Measurements from ENCODE around the gene DOK6. TPM values are rescaled to one million over a fixed set of nuclear protein-coding genes. Genes with fewer than 3 reads are reported as not detected.
A peak's percentile ranks its signal among the peaks of the same experiment; 100 is the strongest.
"Not testable (repeated sequence)": the region's sequence is repeated elsewhere in the genome, so short reads cannot be mapped to it uniquely, and the experiment has no call there.

Gene DOK6
- total and polyA plus RNA-seq, 8 donors: 0.15 to 1.3 (median 0.33) TPM

DNA sequence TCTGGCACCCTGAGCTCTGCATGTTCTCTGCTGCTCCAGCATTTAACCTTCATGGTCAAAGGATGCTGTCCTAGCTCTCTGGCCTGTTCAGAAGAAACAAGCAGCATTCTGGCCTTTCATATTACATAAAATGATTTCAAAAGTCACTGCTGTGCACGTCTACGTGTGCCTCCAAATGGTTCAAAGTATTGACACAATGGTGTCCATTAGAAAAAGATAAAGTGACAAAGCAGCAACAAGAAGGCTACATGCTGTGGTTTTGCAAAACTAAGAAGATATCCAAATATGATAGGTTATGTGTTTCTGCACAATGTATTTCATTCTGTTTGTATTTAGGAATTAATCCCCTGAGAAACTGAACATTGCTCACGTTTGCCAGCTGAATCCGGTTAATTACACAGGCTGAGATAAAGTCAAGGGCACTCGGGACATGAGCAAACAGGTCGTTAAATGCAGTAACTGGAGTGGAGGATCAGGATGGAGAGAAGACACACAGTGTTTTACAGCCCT lies 258.5 kb downstream of the DOK6 start:
- Histone ChIP-seq H3K27ac (no peak overlapping the region), H3K27me3 (no peaks in the 10 kb centered on the region), H3K4me3 (no peak overlapping the region), H3K9me3 (no peaks in the 10 kb centered on the region), H3K36me3 (no peaks in the 10 kb centered on the region), H3K4me1 (peaks cover 0 to 11% (median 0%) of the 10 kb centered on the region in 3 donors)
- ATAC-seq (peak in 3 of 4 donors; percentile 71 to 72 (median 71)), FAIRE-seq (no peak), DNase-seq (no peak)
- TF ChIP-seq, protein P1, sequence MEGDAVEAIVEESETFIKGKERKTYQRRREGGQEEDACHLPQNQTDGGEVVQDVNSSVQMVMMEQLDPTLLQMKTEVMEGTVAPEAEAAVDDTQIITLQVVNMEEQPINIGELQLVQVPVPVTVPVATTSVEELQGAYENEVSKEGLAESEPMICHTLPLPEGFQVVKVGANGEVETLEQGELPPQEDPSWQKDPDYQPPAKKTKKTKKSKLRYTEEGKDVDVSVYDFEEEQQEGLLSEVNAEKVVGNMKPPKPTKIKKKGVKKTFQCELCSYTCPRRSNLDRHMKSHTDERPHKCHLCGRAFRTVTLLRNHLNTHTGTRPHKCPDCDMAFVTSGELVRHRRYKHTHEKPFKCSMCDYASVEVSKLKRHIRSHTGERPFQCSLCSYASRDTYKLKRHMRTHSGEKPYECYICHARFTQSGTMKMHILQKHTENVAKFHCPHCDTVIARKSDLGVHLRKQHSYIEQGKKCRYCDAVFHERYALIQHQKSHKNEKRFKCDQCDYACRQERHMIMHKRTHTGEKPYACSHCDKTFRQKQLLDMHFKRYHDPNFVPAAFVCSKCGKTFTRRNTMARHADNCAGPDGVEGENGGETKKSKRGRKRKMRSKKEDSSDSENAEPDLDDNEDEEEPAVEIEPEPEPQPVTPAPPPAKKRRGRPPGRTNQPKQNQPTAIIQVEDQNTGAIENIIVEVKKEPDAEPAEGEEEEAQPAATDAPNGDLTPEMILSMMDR (IDR thresholded peaks at IDR 0.05): no peak
- WGBS, 2 donors: 1 to 8% methylated on average over 6 of the region's 6 CpGs
- intact Hi-C loops (cut with DNase I): no loop called here

DNA sequence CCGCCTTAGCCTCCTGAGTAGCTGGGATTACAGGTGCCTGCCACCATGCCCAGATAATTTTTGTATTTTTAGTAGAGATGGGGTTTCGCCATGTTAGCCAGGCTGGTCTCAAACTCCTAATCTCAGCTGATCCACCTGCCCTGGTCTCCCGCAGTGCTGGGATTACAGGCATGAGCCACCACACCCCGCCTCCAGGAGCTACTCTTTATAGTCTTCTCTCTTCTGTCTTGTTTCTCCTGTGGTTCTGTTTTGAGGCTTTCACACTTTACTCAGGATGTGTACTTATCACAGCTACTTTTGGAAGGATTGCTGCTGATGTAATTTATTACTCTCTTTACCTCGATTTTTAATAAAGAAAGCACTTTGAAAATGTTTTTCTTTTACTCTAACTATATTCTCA lies 261.4 kb downstream of the DOK6 start:
- H3K4me3 ChIP-seq; H3K36me3 ChIP-seq; FAIRE-seq; H3K27ac ChIP-seq; DNase-seq; ATAC-seq; H3K9me3 ChIP-seq; H3K27me3 ChIP-seq; intact Hi-C loops (cut with DNase I): not testable (repeated sequence)
- 85 to 91% methylated on average over 5 of the region's 5 CpGs for WGBS, 2 donors
- H3K4me1 ChIP-seq: peaks cover 0 to 11% (median 0%) of the 10 kb centered on the region in 3 donors

DNA sequence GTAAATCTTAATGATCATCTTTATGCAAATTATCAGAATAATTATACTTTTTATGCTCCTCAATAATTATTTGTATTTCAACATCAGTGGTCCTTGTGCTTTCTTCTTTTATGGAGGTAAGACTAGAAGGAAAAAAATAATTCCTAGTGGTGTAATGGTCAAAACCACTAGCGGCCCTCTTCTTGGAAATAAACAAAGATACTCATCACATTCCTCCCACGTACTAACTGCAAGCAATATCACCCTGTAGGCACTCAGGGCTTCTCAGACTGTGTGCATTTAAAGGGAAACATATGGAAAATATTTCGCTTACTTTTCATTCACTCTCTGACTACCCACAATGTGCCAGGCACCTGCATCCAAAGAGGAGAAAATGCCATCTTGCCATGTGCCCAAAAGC lies 263.7 kb downstream of the DOK6 start:
- FAIRE-seq (no peak), ATAC-seq (no peak), DNase-seq (no peak)
- no peak overlapping the region for H3K27ac ChIP-seq
- intact Hi-C loops (cut with DNase I): no loop called here
- no peaks in the 10 kb centered on the region for H3K27me3 ChIP-seq
- H3K4me1 ChIP-seq: peaks cover 0 to 2% (median 0%) of the 10 kb centered on the region in 3 donors
- WGBS, 2 donors: 52 to 63% methylated on average over 3 of the region's 3 CpGs
- H3K9me3 ChIP-seq: no peaks in the 10 kb centered on the region
- no peak overlapping the region for H3K4me3 ChIP-seq
- TF ChIP-seq, protein P1 (IDR thresholded peaks at IDR 0.05): no peak
- no peaks in the 10 kb centered on the region for H3K36me3 ChIP-seq

DNA sequence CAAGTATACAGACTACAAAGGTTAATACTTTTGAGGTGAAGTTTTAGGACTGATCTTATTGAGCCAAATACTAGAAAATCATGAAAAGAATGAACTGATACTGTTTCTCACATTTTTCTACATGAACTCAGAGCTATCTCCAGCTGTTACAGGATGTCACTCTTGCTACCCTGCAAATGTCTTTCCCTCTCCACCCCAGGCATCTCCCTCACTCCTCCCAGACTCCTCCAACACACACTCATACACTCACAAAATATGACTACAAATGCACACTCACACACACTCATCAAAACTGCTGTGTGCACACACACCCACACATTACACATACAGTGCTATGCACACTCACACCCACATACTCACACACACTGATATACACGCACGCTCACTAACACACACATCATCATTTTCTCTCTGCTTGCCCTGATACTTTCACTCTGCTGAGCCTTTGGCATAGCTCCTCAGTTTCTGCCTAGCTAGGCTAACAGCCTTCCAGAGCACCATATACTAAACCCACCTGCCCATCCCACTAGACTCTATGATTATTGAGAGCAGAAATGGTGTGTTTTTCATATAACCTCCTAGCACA lies 273.7 kb downstream of the DOK6 start:
- FAIRE-seq (no peak), ATAC-seq (no peak), DNase-seq (no peak)
- Histone ChIP-seq H3K4me1 (no peaks in the 10 kb centered on the region), H3K27me3 (no peaks in the 10 kb centered on the region), H3K36me3 (no peaks in the 10 kb centered on the region), H3K27ac (no peak overlapping the region), H3K4me3 (no peak overlapping the region), H3K9me3 (no peaks in the 10 kb centered on the region)
- intact Hi-C loops (cut with DNase I): no loop called here
- WGBS, 2 donors: 82 to 93% methylated on average over 2 of the region's 2 CpGs
- TF ChIP-seq, protein P1 (IDR thresholded peaks at IDR 0.05): no peak

DNA sequence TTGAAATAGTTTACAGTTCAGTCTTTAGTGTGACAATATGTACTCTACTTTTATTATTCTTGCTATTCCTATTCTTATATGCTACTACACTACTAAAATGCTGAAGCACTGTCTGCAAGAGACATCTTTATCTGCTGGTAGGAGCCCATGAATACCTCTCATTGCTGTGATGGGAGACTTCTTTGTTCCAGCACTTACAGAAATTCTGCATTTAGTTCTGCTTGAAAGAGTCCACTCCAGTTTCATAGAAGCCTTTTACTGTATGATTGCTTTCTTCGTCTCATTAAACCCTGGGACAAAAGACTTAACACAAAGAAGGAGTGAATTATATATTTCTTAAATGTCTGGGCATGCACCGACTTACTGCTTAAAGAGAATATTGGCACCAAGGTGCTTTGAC lies 274.3 kb downstream of the DOK6 start:
- no peak overlapping the region for H3K27ac ChIP-seq
- TF ChIP-seq, protein P1 (IDR thresholded peaks at IDR 0.05): no peak
- no peak for ATAC-seq
- H3K4me1 ChIP-seq: no peaks in the 10 kb centered on the region
- no peaks in the 10 kb centered on the region for H3K27me3 ChIP-seq
- intact Hi-C loops (cut with DNase I): no loop called here
- no peak overlapping the region for H3K4me3 ChIP-seq
- 78 to 93% methylated on average over 2 of the region's 2 CpGs for WGBS, 2 donors
- no peaks in the 10 kb centered on the region for H3K36me3 ChIP-seq
- no peaks in the 10 kb centered on the region for H3K9me3 ChIP-seq
- no peak for DNase-seq
- FAIRE-seq: no peak
